ENCODE measurements around the gene USP6.
"Not testable (repeated sequence)": the region's sequence is repeated elsewhere in the genome, so short reads cannot be mapped to it uniquely, and the experiment has no call there.

DNA sequence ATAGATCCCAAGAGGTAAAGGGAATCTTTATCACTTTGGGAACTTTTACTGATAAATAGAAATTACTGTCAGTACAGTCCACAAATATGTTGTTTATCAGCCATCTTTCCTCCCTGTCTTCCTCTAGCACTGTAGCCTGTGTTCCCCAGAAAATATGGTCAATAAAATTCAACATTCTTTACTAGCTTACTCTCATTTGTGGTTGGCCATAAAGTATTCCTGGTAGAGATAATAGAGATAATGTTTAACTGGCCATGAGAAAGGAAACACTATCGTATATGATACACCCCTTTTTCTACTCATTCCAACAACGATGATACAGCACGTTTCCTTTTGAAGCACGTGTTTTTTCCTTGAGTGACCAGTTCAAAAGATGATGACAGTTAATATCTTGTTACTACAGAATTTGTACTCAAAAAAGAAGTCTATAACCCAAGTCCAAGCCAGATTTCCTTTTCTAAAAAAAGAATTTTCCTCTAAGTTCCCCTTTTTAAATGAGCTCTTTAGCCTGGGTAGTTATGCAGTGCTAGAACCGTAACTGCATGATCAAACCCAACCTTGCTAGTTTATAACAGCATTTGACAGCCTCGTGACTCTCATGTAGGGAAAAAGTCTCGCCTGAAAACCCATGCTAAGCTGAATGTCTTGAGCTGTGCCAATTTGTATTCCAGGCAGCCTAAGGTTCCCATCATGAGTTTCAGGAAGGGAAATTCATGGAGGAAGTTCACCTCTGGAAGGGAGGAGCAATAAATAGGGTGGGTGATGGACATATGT is 50.1 kb downstream of the USP6 start:
- TF ChIP-seq, protein P1, sequence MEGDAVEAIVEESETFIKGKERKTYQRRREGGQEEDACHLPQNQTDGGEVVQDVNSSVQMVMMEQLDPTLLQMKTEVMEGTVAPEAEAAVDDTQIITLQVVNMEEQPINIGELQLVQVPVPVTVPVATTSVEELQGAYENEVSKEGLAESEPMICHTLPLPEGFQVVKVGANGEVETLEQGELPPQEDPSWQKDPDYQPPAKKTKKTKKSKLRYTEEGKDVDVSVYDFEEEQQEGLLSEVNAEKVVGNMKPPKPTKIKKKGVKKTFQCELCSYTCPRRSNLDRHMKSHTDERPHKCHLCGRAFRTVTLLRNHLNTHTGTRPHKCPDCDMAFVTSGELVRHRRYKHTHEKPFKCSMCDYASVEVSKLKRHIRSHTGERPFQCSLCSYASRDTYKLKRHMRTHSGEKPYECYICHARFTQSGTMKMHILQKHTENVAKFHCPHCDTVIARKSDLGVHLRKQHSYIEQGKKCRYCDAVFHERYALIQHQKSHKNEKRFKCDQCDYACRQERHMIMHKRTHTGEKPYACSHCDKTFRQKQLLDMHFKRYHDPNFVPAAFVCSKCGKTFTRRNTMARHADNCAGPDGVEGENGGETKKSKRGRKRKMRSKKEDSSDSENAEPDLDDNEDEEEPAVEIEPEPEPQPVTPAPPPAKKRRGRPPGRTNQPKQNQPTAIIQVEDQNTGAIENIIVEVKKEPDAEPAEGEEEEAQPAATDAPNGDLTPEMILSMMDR (IDR thresholded peaks at IDR 0.05 in 2 of 3, conservative IDR thresholded peaks at IDR 0.05 in 1 of 3; ENCODE audit: control insufficient read depth in 2 of 3, extremely low read depth in 1 of 3, insufficient read depth in 1 of 3, low read depth in 3 of 3, low read length in 3 of 3), result not testable (repeated sequence)
- not testable (repeated sequence) for TF ChIP-seq HDAC2 (IDR thresholded peaks at IDR 0.05); CBX3 (IDR thresholded peaks at IDR 0.05; ENCODE audit: borderline replicate concordance, low read depth); USF2 (IDR thresholded peaks at IDR 0.05; ENCODE audit: borderline replicate concordance, low read depth, low read length); GABPA (IDR thresholded peaks at IDR 0.05; ENCODE audit: low read depth); EP300 (IDR thresholded peaks at IDR 0.05; ENCODE audit: borderline replicate concordance in 1 of 2, control insufficient read depth in 1 of 2, low read depth in 2 of 2, low read length in 2 of 2); EZH2 (IDR thresholded peaks at IDR 0.05; ENCODE audit: borderline replicate concordance, control insufficient read depth, low read depth, low read length); REST (IDR thresholded peaks at IDR 0.05; ENCODE audit: low read depth, low read length); POU2F2 (IDR thresholded peaks at IDR 0.05; ENCODE audit: borderline replicate concordance, low read depth, low read length)

Data from GM12878 (cell line).